ENCODE results near the gene HTN3.
"Not testable (repeated sequence)": the region's sequence is repeated elsewhere in the genome, so short reads cannot be mapped to it uniquely, and the experiment has no call there.

The HTN3 gene

GRCh38 chr4:70028159-70028558 is at the start of gene HTN3:
HTN3 (plus strand) TSS chr4:70028459; CDS start chr4:70030741, 2,282 bp downstream.
- not testable (repeated sequence) for DNase-seq

GRCh38 chr4:69984030-69984443 is 44.2 kb upstream of the HTN3 start:
- DNase-seq: no peak

- no peak for DNase-seq
Observed at GRCh38 chr4:69986663-69987062, 41.6 kb upstream of the HTN3 start.

- no peak for DNase-seq
Observed at GRCh38 chr4:69991016-69991415, 37.2 kb upstream of the HTN3 start.

- DNase-seq: no peak
Observed at GRCh38 chr4:69994782-69995181, 33.5 kb upstream of the HTN3 start.

GRCh38 chr4:69995526-69996016 is 32.7 kb upstream of the HTN3 start, which contains the start of gene STATH:
STATH (plus strand) TSS chr4:69995966; CDS start chr4:69998438, 2,472 bp downstream.
- DNase-seq: no peak

GRCh38 chr4:69999420-69999819 is 28.8 kb upstream of the HTN3 start:
- DNase-seq: no peak

GRCh38 chr4:70000711-70001110 is 27.5 kb upstream of the HTN3 start:
- no peak for DNase-seq

- DNase-seq: no peak
Observed at GRCh38 chr4:70002507-70002906, 25.8 kb upstream of the HTN3 start.

GRCh38 chr4:70008771-70009170 is 19.5 kb upstream of the HTN3 start:
- DNase-seq: no peak

GRCh38 chr4:70019006-70019405 is 9.3 kb upstream of the HTN3 start:
- not testable (repeated sequence) for DNase-seq

- DNase-seq: no peak
Observed at GRCh38 chr4:70023218-70023617, 5.0 kb upstream of the HTN3 start.

GRCh38 chr4:70027011-70027410 is 1.2 kb upstream of the HTN3 start:
- DNase-seq: no peak

GRCh38 chr4:70037559-70037958 is 9.3 kb downstream of the HTN3 start:
- not testable (repeated sequence) for DNase-seq

- DNase-seq: not testable (repeated sequence)
Observed at GRCh38 chr4:70039928-70040327, 11.7 kb downstream of the HTN3 start.

- no peak for DNase-seq
Observed at GRCh38 chr4:70041652-70042286, 13.5 kb downstream of the HTN3 start.

- not testable (repeated sequence) for DNase-seq
Observed at GRCh38 chr4:70050138-70050537, 21.9 kb downstream of the HTN3 start, which contains the start of gene HTN1. HTN1 (plus strand) TSS chr4:70050438; CDS start chr4:70053077, 2,639 bp downstream.

- DNase-seq: not testable (repeated sequence)
Observed at GRCh38 chr4:70056534-70056933, 28.3 kb downstream of the HTN3 start.

GRCh38 chr4:70057651-70058050 is 29.4 kb downstream of the HTN3 start:
- no peak for DNase-seq

- DNase-seq: no peak
Observed at GRCh38 chr4:70059149-70059548, 30.9 kb downstream of the HTN3 start.

- DNase-seq: no peak
Observed at GRCh38 chr4:70062000-70062399, 33.7 kb downstream of the HTN3 start.

- no peak for DNase-seq
Observed at GRCh38 chr4:70080205-70080604, 51.9 kb downstream of the HTN3 start.

Measured in activated naive CD4-positive, alpha-beta T cell treated with anti-CD3 and anti-CD28 coated beads, Interleukin-2, amount 50 U/mL, for 16 hours (primary cell).